GM19452 (cell line): ENCODE measurements around the gene CYP46A1.

Source experiments
- ATAC-seq: cut with Tn5 transposase; IDR thresholded peaks from one replicate; pipeline ENCODE4 v1.9.1; 2021; ENCODE audit not compliant: unreplicated experiment

The CYP46A1 gene

GRCh38 chr14:99727096-99727870 lies 43.2 kb downstream of the CYP46A1 start:
- ATAC-seq, result no peak

GRCh38 chr14:99728231-99728920 lies 44.3 kb downstream of the CYP46A1 start:
- ATAC-seq, result no peak

GRCh38 chr14:99728981-99729451 lies 44.9 kb downstream of the CYP46A1 start:
- no peak for ATAC-seq

GRCh38 chr14:99729991-99730875 lies 46.1 kb downstream of the CYP46A1 start:
- ATAC-seq, result peak; percentile 77

- ATAC-seq, result no peak
These were observed 46.9 kb downstream of the CYP46A1 start for GRCh38 chr14:99730876-99731546.

GRCh38 chr14:99731547-99732435 lies 47.7 kb downstream of the CYP46A1 start:
- no peak for ATAC-seq

GRCh38 chr14:99732436-99733210 lies 48.5 kb downstream of the CYP46A1 start:
- ATAC-seq, result no peak

- ATAC-seq, result no peak
These were observed 49.1 kb downstream of the CYP46A1 start for GRCh38 chr14:99733211-99733539.

GRCh38 chr14:99733540-99734405 lies 49.7 kb downstream of the CYP46A1 start:
- no peak for ATAC-seq

GRCh38 chr14:99734406-99735051 lies 50.4 kb downstream of the CYP46A1 start:
- ATAC-seq, result no peak

GRCh38 chr14:99735189-99736135 lies 51.4 kb downstream of the CYP46A1 start:
- ATAC-seq, result no peak

GRCh38 chr14:99736603-99737371 lies 52.7 kb downstream of the CYP46A1 start:
- no peak for ATAC-seq

- ATAC-seq, result no peak
These were observed 53.4 kb downstream of the CYP46A1 start for GRCh38 chr14:99737451-99737951.

- no peak for ATAC-seq
These were observed 54.0 kb downstream of the CYP46A1 start for GRCh38 chr14:99737956-99738667.

- no peak for ATAC-seq
These were observed 56.3 kb downstream of the CYP46A1 start for GRCh38 chr14:99740411-99740810.
